Tibial artery (tissue), 4 donors: ENCODE measurements around the gene PRKG1.

Source experiments
- DNase-seq, 2 donors: peaks; one replicate each; pipeline ENCODE4 v3.0.0-alpha.2; 2019
- H3K27ac ChIP-seq, 2 donors: fragments of 200-600 bp; sonication (generic) in 1 of 2; 1 replicate in 1 of 2; 2 replicates in 1 of 2; pipeline ENCODE4 v1.5.1; 2018 to 2019; ENCODE audit warnings: mild to moderate bottlenecking in 1 of 2
- H3K27me3 ChIP-seq, 2 donors: fragments of 200-600 bp; sonication (generic) in 1 of 2; one replicate each; pipeline versions ENCODE4 v1.5.1 to v1.6.0; 2016 to 2019
- H3K36me3 ChIP-seq, 3 donors: fragments of 200-600 bp; sonication (generic) in 2 of 3; one replicate each; pipeline ENCODE4 v1.5.1; 2016 to 2019; ENCODE audit warnings: mild to moderate bottlenecking in 2 of 3
- H3K4me1 ChIP-seq, 4 donors: fragments of 200-600 bp; sonication (generic) in 2 of 4; 1 replicate in 3 of 4; 2 replicates in 1 of 4; pipeline ENCODE4 v1.5.1; 2016 to 2019
- H3K4me3 ChIP-seq, 2 donors: fragments of 200-600 bp; sonication (generic) in 1 of 2; 1 replicate in 1 of 2; 2 replicates in 1 of 2; pipeline ENCODE4 v1.5.1; 2018 to 2019; ENCODE audit warnings: mild to moderate bottlenecking in 2 of 2
- H3K9me3 ChIP-seq, 3 donors: fragments of 200-600 bp; sonication (generic) in 1 of 3; one replicate each; pipeline ENCODE4 v1.5.1; 2016 to 2019
- intact Hi-C: fragments of 100-400 bp; cut with DNase I; formaldehyde crosslinking; loops from one replicate; pipeline ENCODE4 v1.15.0; 2023; ENCODE audit warnings: low total_unique reads
- TF ChIP-seq, protein P1 (sequence below), 2 experiments: fragments of 200-600 bp in 1 of 2; fragments of 450-650 bp in 1 of 2; IDR thresholded peaks; one replicate each; pipeline ENCODE4 v1.5.1; 2017 to 2019; ENCODE audit warnings: antibody characterized with exemption in 2 of 2, mild to moderate bottlenecking in 1 of 2, moderate library complexity in 1 of 2

PRKG1 gene

DNA sequence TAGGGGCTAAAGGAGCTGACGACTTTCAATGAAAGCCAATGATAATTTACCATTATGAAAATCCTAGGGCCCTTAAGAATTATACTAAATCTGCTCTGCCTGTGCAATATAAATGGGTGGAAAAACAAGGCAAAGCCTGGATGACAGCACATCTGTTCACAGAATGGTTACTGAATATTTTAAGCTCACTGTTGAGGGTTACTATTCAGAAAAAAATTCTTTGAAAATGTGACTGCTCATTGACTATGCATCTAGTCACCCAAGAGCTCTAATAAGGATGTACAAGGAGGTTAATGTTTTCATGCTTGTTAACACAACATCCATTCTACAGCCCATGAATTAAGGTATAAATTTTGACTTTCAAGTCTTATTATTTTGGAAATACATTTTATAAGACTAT, 1248.6 kb downstream of the PRKG1 start:
- no peaks in the 10 kb centered on the region for H3K4me1 ChIP-seq
- no peaks in the 10 kb centered on the region for H3K36me3 ChIP-seq
- TF ChIP-seq, protein P1, sequence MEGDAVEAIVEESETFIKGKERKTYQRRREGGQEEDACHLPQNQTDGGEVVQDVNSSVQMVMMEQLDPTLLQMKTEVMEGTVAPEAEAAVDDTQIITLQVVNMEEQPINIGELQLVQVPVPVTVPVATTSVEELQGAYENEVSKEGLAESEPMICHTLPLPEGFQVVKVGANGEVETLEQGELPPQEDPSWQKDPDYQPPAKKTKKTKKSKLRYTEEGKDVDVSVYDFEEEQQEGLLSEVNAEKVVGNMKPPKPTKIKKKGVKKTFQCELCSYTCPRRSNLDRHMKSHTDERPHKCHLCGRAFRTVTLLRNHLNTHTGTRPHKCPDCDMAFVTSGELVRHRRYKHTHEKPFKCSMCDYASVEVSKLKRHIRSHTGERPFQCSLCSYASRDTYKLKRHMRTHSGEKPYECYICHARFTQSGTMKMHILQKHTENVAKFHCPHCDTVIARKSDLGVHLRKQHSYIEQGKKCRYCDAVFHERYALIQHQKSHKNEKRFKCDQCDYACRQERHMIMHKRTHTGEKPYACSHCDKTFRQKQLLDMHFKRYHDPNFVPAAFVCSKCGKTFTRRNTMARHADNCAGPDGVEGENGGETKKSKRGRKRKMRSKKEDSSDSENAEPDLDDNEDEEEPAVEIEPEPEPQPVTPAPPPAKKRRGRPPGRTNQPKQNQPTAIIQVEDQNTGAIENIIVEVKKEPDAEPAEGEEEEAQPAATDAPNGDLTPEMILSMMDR (IDR thresholded peaks at IDR 0.05), result no peak
- DNase-seq, result no peak
- intact Hi-C loops, result loop anchor here (5.0 kb wide), 1 partner anchor 561 kb away; no protein-coding TSS in a partner anchor
- H3K27ac ChIP-seq, result no peak overlapping the region
- no peak overlapping the region for H3K4me3 ChIP-seq
- no peaks in the 10 kb centered on the region for H3K27me3 ChIP-seq
- H3K9me3 ChIP-seq, result no peaks in the 10 kb centered on the region

DNA sequence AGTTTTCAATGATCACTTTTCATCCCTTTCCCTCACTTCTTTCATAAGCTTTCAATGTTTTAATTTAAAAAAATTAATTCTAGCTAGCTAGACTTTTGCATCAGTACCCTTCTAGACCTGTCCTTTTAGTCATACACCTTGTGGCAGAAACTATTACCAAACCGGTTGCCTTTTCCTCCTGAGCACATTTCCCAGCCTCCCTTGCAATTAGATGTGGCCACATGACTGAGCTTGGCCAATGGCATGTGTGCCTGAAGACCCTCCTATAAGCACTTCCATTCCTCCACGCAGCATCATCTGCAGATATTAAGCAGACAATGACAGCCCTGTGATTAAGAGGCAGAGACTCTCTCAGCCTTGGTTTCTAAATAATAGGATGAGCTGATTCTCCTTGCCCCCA, 1252.1 kb downstream of the PRKG1 start:
- Histone ChIP-seq H3K9me3 (no peaks in the 10 kb centered on the region), H3K4me1 (no peaks in the 10 kb centered on the region), H3K27me3 (no peaks in the 10 kb centered on the region), H3K27ac (no peak overlapping the region), H3K36me3 (no peaks in the 10 kb centered on the region), H3K4me3 (no peak overlapping the region)
- no peak for DNase-seq
- TF ChIP-seq, protein P1 (IDR thresholded peaks at IDR 0.05), result no peak
- intact Hi-C loops, result no loop called here

DNA sequence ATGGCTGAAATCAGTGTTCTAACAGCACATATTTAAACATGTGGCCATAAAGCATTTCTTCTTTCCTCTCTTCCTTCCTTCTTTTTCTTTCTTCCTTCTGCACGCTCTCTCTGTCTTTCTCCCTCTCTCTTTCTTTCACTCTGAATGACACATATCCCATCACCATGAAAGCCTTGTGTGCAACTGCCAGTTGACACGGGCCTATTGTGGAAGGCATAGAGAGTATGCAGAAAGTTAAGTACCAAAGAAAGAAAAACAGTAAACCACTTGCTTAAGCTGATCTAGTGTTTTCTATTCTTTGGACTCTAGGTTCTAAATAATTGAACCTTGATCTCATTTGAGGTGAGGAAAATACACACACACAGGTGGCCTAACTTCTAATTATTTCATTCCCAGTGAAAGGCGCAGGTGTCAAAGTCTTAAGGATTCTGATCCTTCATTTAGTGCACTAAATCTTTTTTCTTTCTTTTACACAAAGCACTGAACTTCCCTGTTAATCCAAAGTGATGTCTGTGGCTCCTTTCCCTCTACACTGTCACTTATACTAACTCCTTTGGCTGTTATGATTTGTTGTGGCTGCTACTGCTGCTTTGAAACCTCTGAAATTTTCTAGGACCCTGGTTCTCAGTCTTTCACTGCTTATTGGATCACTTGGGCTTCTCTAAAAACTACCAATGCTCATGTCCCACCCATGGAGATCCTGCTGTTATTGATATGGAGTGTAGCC, 1257.5 kb downstream of the PRKG1 start:
- intact Hi-C loops, result no loop called here
- TF ChIP-seq, protein P1 (IDR thresholded peaks at IDR 0.05), result no peak
- Histone ChIP-seq H3K9me3 (no peaks in the 10 kb centered on the region), H3K4me1 (no peaks in the 10 kb centered on the region), H3K27me3 (no peaks in the 10 kb centered on the region), H3K36me3 (no peaks in the 10 kb centered on the region), H3K27ac (no peak overlapping the region), H3K4me3 (no peak overlapping the region)
- no peak for DNase-seq

GRCh38 chr10:52332815-52333214, 1258.5 kb downstream of the PRKG1 start:
- H3K4me3 ChIP-seq, result no peak overlapping the region
- no peaks in the 10 kb centered on the region for H3K9me3 ChIP-seq
- no peaks in the 10 kb centered on the region for H3K36me3 ChIP-seq
- TF ChIP-seq, protein P1 (IDR thresholded peaks at IDR 0.05), result no peak
- intact Hi-C loops, result no loop called here
- peaks cover 0 to 4% of the 10 kb centered on the region in 2 donors for H3K27me3 ChIP-seq
- no peak for DNase-seq
- H3K4me1 ChIP-seq, result no peaks in the 10 kb centered on the region
- no peak overlapping the region for H3K27ac ChIP-seq

- no peak overlapping the region for H3K4me3 ChIP-seq
- no peaks in the 10 kb centered on the region for H3K4me1 ChIP-seq
- no peaks in the 10 kb centered on the region for H3K36me3 ChIP-seq
- TF ChIP-seq, protein P1 (IDR thresholded peaks at IDR 0.05), result no peak
- H3K27me3 ChIP-seq, result peaks cover 0 to 8% of the 10 kb centered on the region in 2 donors
- no peak overlapping the region for H3K27ac ChIP-seq
- no peak for DNase-seq
- intact Hi-C loops, result no loop called here
- no peaks in the 10 kb centered on the region for H3K9me3 ChIP-seq
Observed at GRCh38 chr10:52334595-52334994, 1260.3 kb downstream of the PRKG1 start.
